GM23248 (cell line): ENCODE data around the gene PPP1R3G.

ENCODE experiments used
- EZH2 ChIP-seq: fragments of 200-600 bp; sonication (generic); IDR thresholded peaks from 2 replicates; pipeline ENCODE4 v1.6.1; 2018; ENCODE audit warnings: antibody characterized with exemption, mild to moderate bottlenecking; ENCODE audit not compliant: insufficient read depth, poor library complexity, severe bottlenecking
- EZH2phosphoT487 ChIP-seq: fragments of 200-600 bp; sonication (generic); IDR thresholded peaks from 2 replicates; pipeline ENCODE4 v1.6.1; 2018; ENCODE audit warnings: antibody characterized with exemption, moderate library complexity, mild to moderate bottlenecking, low read depth; ENCODE audit not compliant: insufficient read depth

- no peak for TF ChIP-seq EZH2
- TF ChIP-seq EZH2phosphoT487 = no peak
Measured at GRCh38 chr6:5081182-5081581, 4.0 kb upstream of the PPP1R3G start.
